SK-N-SH (cell line): Measurements from ENCODE around the gene EPHA3. TPM values are rescaled to one million over a fixed set of nuclear protein-coding genes. Genes with fewer than 3 reads are reported as not detected.

ENCODE experiments used
- CTCF ChIA-PET: fragments of 300-600, 350-600 bp; formaldehyde crosslinking; extraction: SDS; loops from one replicate; lab custom pipeline; 2021; lab: Yijun Ruan, JAX
- POLR2A ChIA-PET: fragments of 350-600 bp; sonication (Branson Sonifier 250); formaldehyde crosslinking; extraction: SDS; loops from one replicate; lab custom pipeline; 2020; ENCODE audit warnings: antibody characterized with exemption, inconsistent platforms; lab: Yijun Ruan, JAX
- DNase-seq: peaks from one replicate; pipeline ENCODE4 v3.0.0; 2012
- H2AFZ ChIP-seq: fragments of 200-600 bp; sonication (generic); 2 replicates; pipeline ENCODE4 v1.8.1; 2016; ENCODE audit warnings: antibody characterized with exemption, mild to moderate bottlenecking, low read depth
- H3F3A ChIP-seq: fragments of 200-600 bp; sonication (generic); replicated peaks from 2 replicates; pipeline ENCODE3; 2016; ENCODE audit warnings: antibody characterized with exemption, mild to moderate bottlenecking; ENCODE audit not compliant: insufficient read depth
- H3K27ac ChIP-seq, 2 experiments: fragments of 200-500 bp in 1 of 2; fragments of 200-600 bp in 1 of 2; sonication (Bioruptor generic) in 1 of 2; sonication (generic), shearing (Covaris generic) in 1 of 2; 2 replicates each; pipeline versions ENCODE4 v1.5.1 to v1.6.1; 2014 to 2016; ENCODE audit warnings: low read depth in 2 of 2, inconsistent platforms in 1 of 2, low read length in 1 of 2, mild to moderate bottlenecking in 1 of 2, mixed read lengths in 1 of 2
- H3K27me3 ChIP-seq: fragments of 200-600 bp; sonication (generic), shearing (Covaris generic); 2 replicates; pipeline ENCODE4 v1.6.1; 2016; ENCODE audit warnings: mixed run types; ENCODE audit not compliant: insufficient read depth
- H3K36me3 ChIP-seq, 2 experiments: fragments of 200-500 bp in 1 of 2; fragments of 200-600 bp in 1 of 2; sonication (Bioruptor generic) in 1 of 2; sonication (generic) in 1 of 2; replicated peaks in 1 of 2; 2 replicates each; pipeline versions ENCODE3 to v1.5.1; 2014 to 2016; ENCODE audit warnings: low read length in 1 of 2, mild to moderate bottlenecking in 1 of 2; ENCODE audit not compliant: insufficient read depth in 2 of 2, control insufficient read depth in 1 of 2
- H3K4me1 ChIP-seq, 2 experiments: fragments of 200-500 bp in 1 of 2; fragments of 200-600 bp in 1 of 2; sonication (Bioruptor generic) in 1 of 2; sonication (generic), shearing (Covaris generic) in 1 of 2; 2 replicates each; pipeline versions ENCODE4 v1.5.1 to v1.6.1; 2014 to 2016; ENCODE audit warnings: low read depth in 1 of 2, low read length in 1 of 2, mixed run types in 1 of 2; ENCODE audit not compliant: insufficient read depth in 2 of 2, control insufficient read depth in 1 of 2
- H3K4me2 ChIP-seq: fragments of 200-600 bp; sonication (generic), shearing (Covaris generic); 2 replicates; pipeline ENCODE4 v1.6.1; 2017; ENCODE audit warnings: mixed run types
- H3K4me3 ChIP-seq, 2 experiments: fragments of 200-500 bp in 1 of 2; fragments of 200-600 bp in 1 of 2; sonication (Bioruptor generic) in 1 of 2; sonication (generic), shearing (Covaris generic) in 1 of 2; 2 replicates each; pipeline versions ENCODE4 v1.5.1 to v1.8.1; 2014 to 2016; ENCODE audit warnings: low read depth in 2 of 2, inconsistent platforms in 1 of 2, low read length in 1 of 2, mild to moderate bottlenecking in 1 of 2, mixed read lengths in 1 of 2, moderate library complexity in 1 of 2
- H3K79me2 ChIP-seq: fragments of 200-600 bp; sonication (generic); 2 replicates; pipeline ENCODE4 v1.8.1; 2017; ENCODE audit warnings: mild to moderate bottlenecking; ENCODE audit not compliant: insufficient read depth
- H3K9ac ChIP-seq: fragments of 200-600 bp; sonication (generic); 2 replicates; pipeline ENCODE4 v1.6.1; 2017; ENCODE audit warnings: mixed run types
- H3K9me2 ChIP-seq: fragments of 200-600 bp; sonication (generic); 2 replicates; pipeline ENCODE4 v1.6.1; 2017; ENCODE audit warnings: mixed run types
- H3K9me3 ChIP-seq: fragments of 200-600 bp; sonication (generic); 2 replicates; pipeline ENCODE4 v1.6.1; 2017; ENCODE audit warnings: mixed run types, mild to moderate bottlenecking, moderate library complexity
- H4K20me1 ChIP-seq: fragments of 200-600 bp; sonication (generic); 2 replicates; pipeline ENCODE4 v1.6.1; 2017; ENCODE audit warnings: mild to moderate bottlenecking, mixed run types; ENCODE audit not compliant: insufficient read depth
- CTCF ChIP-seq: fragments of 200-600 bp; sonication (generic); IDR thresholded peaks from 2 replicates; pipeline ENCODE4 v1.6.1; 2017; ENCODE audit warnings: antibody characterized with exemption, mild to moderate bottlenecking, moderate library complexity
- EP300 ChIP-seq, 2 experiments: IDR thresholded peaks; 2 replicates each; pipeline versions ENCODE4 v1.4.0 to v1.6.1; 2012; ENCODE audit warnings: borderline replicate concordance in 1 of 2, low read depth in 1 of 2, low read length in 1 of 2
- FOXM1 ChIP-seq: IDR thresholded peaks from 2 replicates; pipeline ENCODE4 v1.4.0; 2012; ENCODE audit warnings: low read depth, mild to moderate bottlenecking
- IRF3 ChIP-seq: fragments of 150-350 bp; IDR thresholded peaks from 2 replicates; pipeline ENCODE4 v1.6.1; 2016; ENCODE audit warnings: mild to moderate bottlenecking, low read depth, low read length
- NFIC ChIP-seq: IDR thresholded peaks from 2 replicates; pipeline ENCODE4 v1.4.0; 2012; ENCODE audit warnings: borderline replicate concordance
- RCOR1 ChIP-seq: fragments of 150-350 bp; IDR thresholded peaks from 2 replicates; pipeline ENCODE4 v1.6.1; 2017; ENCODE audit warnings: antibody characterized with exemption, low read length
- REST ChIP-seq: IDR thresholded peaks from 2 replicates; pipeline ENCODE4 v1.6.1; 2012; ENCODE audit warnings: mild to moderate bottlenecking, low read depth, low read length, moderate library complexity
- RFX5 ChIP-seq: IDR thresholded peaks from 2 replicates; pipeline ENCODE4 v1.6.1; 2012; ENCODE audit warnings: mild to moderate bottlenecking, improper control_type of control experiment, low read length
- SMC3 ChIP-seq: IDR thresholded peaks from 2 replicates; pipeline ENCODE4 v1.6.1; 2012; ENCODE audit warnings: low read depth, low read length, improper control_type of control experiment
- TCF12 ChIP-seq: IDR thresholded peaks from 2 replicates; pipeline ENCODE4 v1.4.0; 2012
- USF2 ChIP-seq: fragments of 150-350 bp; IDR thresholded peaks from 2 replicates; pipeline ENCODE4 v1.6.1; 2017; ENCODE audit warnings: antibody characterized with exemption, low read length, low read depth, borderline replicate concordance
- WGBS: methylation state at CpG from one replicate; pipeline ENCODE4 v1.1.6; 2017; ENCODE audit warnings: low lambda C conversion rate; 5-methylcytosine and 5-hydroxymethylcytosine counted together
- polyA plus RNA-seq, 3 experiments: library from polyadenylated mRNA; depleted of rRNA; stranded (reverse); fragments of >200 nt; gene quantifications; 2 replicates each; pipeline ENCODE4 v1.2.3, GENCODE V29; 2012

Gene EPHA3
- polyA plus RNA-seq, 1 of the 3 experiments (the other 2 are of a cell fraction) = not detected

- Histone ChIP-seq H3K36me3 (no peaks in the 10 kb centered on the region), H3K4me2 (no peak overlapping the region), H3F3A (no peaks in the 10 kb centered on the region), H4K20me1 (no peaks in the 10 kb centered on the region), H3K79me2 (no peaks in the 10 kb centered on the region), H3K27ac (no peak overlapping the region), H3K9ac (no peak overlapping the region), H3K9me3 (no peaks in the 10 kb centered on the region)
- CTCF ChIA-PET = no interaction called here
- no peak for TF ChIP-seq IRF3
- TF ChIP-seq FOXM1 = no peak
- TF ChIP-seq CTCF = no peak
- TF ChIP-seq, all 33 proteins: peak for 0
- no peaks in the 10 kb centered on the region for H3K27me3 ChIP-seq
- no peak overlapping the region for H2AFZ ChIP-seq
- no peaks in the 10 kb centered on the region for H3K9me2 ChIP-seq
- POLR2A ChIA-PET = no interaction called here
- 1% methylated on average over 3 of the region's 3 CpGs for WGBS
- H3K4me3 ChIP-seq = no peak overlapping the region
- H3K4me1 ChIP-seq = no peaks in the 10 kb centered on the region
- no peak for DNase-seq
Measured at GRCh38 chr3:89139870-89140269, 32.4 kb downstream of the EPHA3 start.

GRCh38 chr3:89144080-89144479 is 36.7 kb downstream of the EPHA3 start:
- Histone ChIP-seq H3K79me2 (no peaks in the 10 kb centered on the region), H3K9me3 (no peaks in the 10 kb centered on the region), H3K9me2 (no peaks in the 10 kb centered on the region), H3K9ac (no peak overlapping the region), H3K27me3 (no peaks in the 10 kb centered on the region), H3K36me3 (no peaks in the 10 kb centered on the region), H3K4me2 (no peak overlapping the region), H2AFZ (no peak overlapping the region), H4K20me1 (no peaks in the 10 kb centered on the region), H3F3A (no peaks in the 10 kb centered on the region), H3K4me3 (no peak overlapping the region), H3K27ac (no peak overlapping the region), H3K4me1 (no peaks in the 10 kb centered on the region)
- ChIA-PET POLR2A (no interaction called here), CTCF (no interaction called here)
- WGBS = 6% methylated on average over 2 of the region's 2 CpGs
- TF ChIP-seq CTCF (no peak), NFIC (no peak), EP300 (IDR thresholded peaks at IDR 0.05; ENCODE audit: borderline replicate concordance in 1 of 2, low read depth in 1 of 2, low read length in 1 of 2) (no peak), SMC3 (no peak), USF2 (no peak), RFX5 (no peak), RCOR1 (no peak), TCF12 (no peak), REST (no peak)
- DNase-seq = no peak
